H1 (cell line): ENCODE data around the gene CDYL. TPM values are rescaled to one million over a fixed set of nuclear protein-coding genes. Genes with fewer than 3 reads are reported as not detected.

Source experiments
- EGR1 ChIP-seq: IDR thresholded peaks from 2 replicates; pipeline ENCODE4 v1.6.1; 2011; ENCODE audit warnings: low read depth, low read length, borderline replicate concordance
- MAX ChIP-seq: IDR thresholded peaks from 2 replicates; pipeline ENCODE4 v1.6.1; 2012; ENCODE audit warnings: inconsistent platforms
- NRF1 ChIP-seq: IDR thresholded peaks from 2 replicates; pipeline ENCODE4 v1.6.1; 2011; ENCODE audit warnings: mild to moderate bottlenecking, low read depth, low read length, improper control_type of control experiment
- POU5F1 ChIP-seq: IDR thresholded peaks from 2 replicates; pipeline ENCODE4 v1.6.1; 2011; ENCODE audit warnings: low read depth, mild to moderate bottlenecking, low read length, moderate library complexity
- polyA plus RNA-seq, 7 experiments: library from polyadenylated mRNA; depleted of rRNA in 3 of 7; stranded (reverse) in 5 of 7; unstranded in 2 of 7; fragments of >200 nt in 5 of 7; fragments of 200-250 nt in 2 of 7; gene quantifications; 1 replicate in 5 of 7; 2 replicates in 1 of 7; 4 replicates in 1 of 7; pipeline versions ENCODE4 v1.2.1 to v1.2.3, GENCODE V29; 2011 to 2013; ENCODE audit warnings: missing spikeins in 2 of 7, mixed read lengths in 2 of 7
- total RNA-seq: library from RNA; stranded (reverse); fragmentation: NEBNext Ultra II Directional; extraction: Animal tissue kit (Norgen Biotek cat#: 25700); gene quantifications from 2 replicates; pipeline ENCODE4 v1.2.1, GENCODE V29; 2021

Gene CDYL
- total and polyA plus RNA-seq, 2 of the 8 experiments (the other 6 are each of a cell fraction or from before 2014, with no cell fraction given): 56.4 to 119 TPM

- TF ChIP-seq NRF1 (no peak), EGR1 (no peak), POU5F1 (no peak), MAX (no peak)
Observed at GRCh38 chr6:4910037-4910760, 134.0 kb downstream of the CDYL start (continued).
